Calu3 (cell line): ENCODE data around the gene SYNGR4. TPM values are rescaled to one million over a fixed set of nuclear protein-coding genes. Genes with fewer than 3 reads are reported as not detected.
"Not testable (repeated sequence)": the region's sequence is repeated elsewhere in the genome, so short reads cannot be mapped to it uniquely, and the experiment has no call there.

ENCODE experiments used
- Bru-seq: library from RNA; stranded (reverse); fragments of 400-500 nt; gene quantifications from one replicate; lab custom pipeline; 2021; lab: Mats Ljungman, UMichigan
- BruChase-seq, 2 experiments: library from RNA; stranded (reverse); fragments of 400-500 nt; gene quantifications; one replicate each; lab custom pipeline; 2021; lab: Mats Ljungman, UMichigan
- BruUV-seq: library from RNA; stranded (reverse); fragments of 400-500 nt; replicated peaks from 2 replicates; lab custom pipeline; 2021; lab: Mats Ljungman, UMichigan
- CTCF ChIA-PET: fragments of 300-600 bp; sonication (Branson Sonifier 250); formaldehyde crosslinking; loops from one replicate; lab custom pipeline; 2022; ENCODE audit warnings: antibody characterized with exemption; lab: Charles Lee
- DNase-seq: peaks from one replicate; pipeline ENCODE4 v3.0.0; 2022
- H3K27ac Mint-ChIP-seq: one replicate; pipeline ENCODE4 v1.8.0; 2022; ENCODE audit warnings: mixed read lengths; ENCODE audit not compliant: unreplicated experiment
- H3K27me3 Mint-ChIP-seq: one replicate; pipeline ENCODE4 v1.8.0; 2022; ENCODE audit warnings: mixed read lengths; ENCODE audit not compliant: unreplicated experiment
- H3K36me3 Mint-ChIP-seq: one replicate; pipeline ENCODE4 v1.8.0; 2022; ENCODE audit warnings: mild to moderate bottlenecking, moderate library complexity, mixed read lengths; ENCODE audit not compliant: insufficient read depth, unreplicated experiment
- H3K4me1 Mint-ChIP-seq: one replicate; pipeline ENCODE4 v1.8.0; 2022; ENCODE audit warnings: mild to moderate bottlenecking, low read depth, mixed read lengths; ENCODE audit not compliant: unreplicated experiment
- H3K4me3 Mint-ChIP-seq: one replicate; pipeline ENCODE4 v1.8.0; 2022; ENCODE audit warnings: mild to moderate bottlenecking, low read depth, moderate library complexity, mixed read lengths; ENCODE audit not compliant: unreplicated experiment
- H3K9me3 Mint-ChIP-seq: one replicate; pipeline ENCODE4 v1.8.0; 2022; ENCODE audit warnings: low read depth, mixed read lengths; ENCODE audit not compliant: unreplicated experiment
- CTCF ChIP-seq: fragments of 200-600 bp; IDR thresholded peaks from one replicate; pipeline ENCODE4 v1.8.0; 2022; ENCODE audit warnings: antibody characterized with exemption; ENCODE audit not compliant: unreplicated experiment
- intact Hi-C: fragments of 100-400 bp; cut with micrococcal nuclease; formaldehyde crosslinking; loops from one replicate; pipeline ENCODE4 v1.10.0; 2022; ENCODE audit not compliant: unreplicated experiment
- long read RNA-seq: library from polyadenylated mRNA; stranded (forward); transcript quantifications from one replicate; pipeline ENCODE4 v2.0.0, GENCODE V29; 2022
- total RNA-seq: library from RNA; stranded (reverse); gene quantifications from 2 replicates; pipeline ENCODE4 v1.2.3, GENCODE V29; 2022

SYNGR4 gene
- not detected in 2 replicates for total RNA-seq
- Bru-seq, nascent RNA, result percentile 14 among the genes with signal in this experiment
- BruChase-seq, experiment 1, labeled RNA remaining after a 6-hour chase, result percentile 12 among the genes with signal in this experiment
- percentile 16 among the genes with signal in this experiment for BruChase-seq, experiment 2, labeled RNA remaining after a 2-hour chase
- long read RNA-seq, partial matches to known transcripts, result 0 of 1 reads
- long read RNA-seq, other reads (novel, unspliced or antisense), result 0 of 1 reads

- no peaks in the 10 kb centered on the region for H3K4me1 Mint-ChIP-seq
- BruUV-seq, result no TSS peak
- TF ChIP-seq CTCF, result no peak
- no peaks in the 10 kb centered on the region for H3K9me3 Mint-ChIP-seq
- peak within 1 kb of the TSS; percentile 84 for H3K4me3 Mint-ChIP-seq
- intact Hi-C loops, result no loop called here
- no peaks in the 10 kb centered on the region for H3K27me3 Mint-ChIP-seq
- H3K36me3 Mint-ChIP-seq, result peaks cover 33% of the 10 kb centered on the region
- H3K27ac Mint-ChIP-seq, result peak within 1 kb of the TSS; percentile 97
- peak; percentile 99 for DNase-seq
- CTCF ChIA-PET, result interaction anchor here (0.6 to 2.5 kb wide), 10 partner anchors 10 to 462 kb away, joined by 3 to 28 read pairs (median 8); partner anchors contain the start of genes FAM83E, GRWD1 and KDELR1
Measured at GRCh38 chr19:48363810-48364597, at the start of gene SYNGR4, which contains the start of gene TMEM143. Gene SYNGR4, plus strand, starts transcription at chr19:48364367. Its CDS starts 1,476 bp downstream, at chr19:48365843. Gene TMEM143, minus strand, starts transcription at chr19:48363940. Its CDS starts 20 bp downstream, at chr19:48363920.

DNA sequence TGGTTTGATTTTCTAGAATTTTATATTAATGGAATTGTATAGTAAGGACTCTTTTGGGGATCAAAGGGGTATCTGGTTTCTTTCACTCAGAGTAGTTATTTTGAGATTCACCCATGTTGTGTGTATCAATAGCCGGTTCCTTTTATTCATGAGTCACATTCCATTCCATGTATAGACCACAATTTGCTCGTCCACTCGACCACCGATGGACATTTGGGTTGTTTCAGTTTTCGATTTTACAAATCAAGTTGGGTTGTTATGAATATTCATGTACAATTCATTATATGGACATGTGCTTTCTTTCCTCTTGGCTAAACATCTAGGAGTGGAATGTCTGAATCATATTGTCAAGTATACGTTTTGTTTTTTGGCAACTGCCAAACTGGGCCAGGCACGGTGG, 48.5 kb upstream of the SYNGR4 start:
- no TSS peak for BruUV-seq
- DNase-seq, result no peak
- H3K27me3 Mint-ChIP-seq, result peaks cover 42% of the 10 kb centered on the region
- no peaks in the 10 kb centered on the region for H3K9me3 Mint-ChIP-seq
- intact Hi-C loops, result no loop called here
- H3K4me1 Mint-ChIP-seq, result peaks cover 12% of the 10 kb centered on the region
- CTCF ChIA-PET, result interaction anchor here (0.7 kb wide), 1 partner anchor 344 kb away, joined by 5 read pairs; no protein-coding TSS in a partner anchor
- no peak overlapping the region for H3K4me3 Mint-ChIP-seq
- H3K27ac Mint-ChIP-seq, result no peak overlapping the region
- peaks cover 7% of the 10 kb centered on the region for H3K36me3 Mint-ChIP-seq
- TF ChIP-seq CTCF, result no peak

DNA sequence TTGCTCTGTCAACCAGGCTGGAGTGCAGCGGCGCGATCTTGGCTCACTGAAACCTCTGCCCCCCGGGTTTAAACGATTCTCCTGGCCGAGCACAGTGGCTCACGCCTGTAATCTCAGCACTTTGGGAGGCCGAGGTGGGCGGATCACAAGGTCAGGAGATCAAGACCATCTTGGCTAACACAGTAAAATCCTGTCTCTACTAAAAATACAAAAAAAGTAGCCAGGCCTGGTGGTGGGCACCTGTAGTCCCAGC, 46.5 kb upstream of the SYNGR4 start:
- H3K36me3 Mint-ChIP-seq, result peaks cover 27% of the 10 kb centered on the region
- intact Hi-C loops, result not testable (repeated sequence)

GRCh38 chr19:48318286-48318987, 45.7 kb upstream of the SYNGR4 start:
- no peak for DNase-seq
- BruUV-seq, result no TSS peak
- TF ChIP-seq CTCF, result no peak
- Mint-ChIP-seq H3K36me3 (peaks cover 30% of the 10 kb centered on the region), H3K4me1 (peaks cover 33% of the 10 kb centered on the region), H3K9me3 (no peaks in the 10 kb centered on the region), H3K4me3 (no peak overlapping the region), H3K27ac (no peak overlapping the region), H3K27me3 (peaks cover 25% of the 10 kb centered on the region)
- CTCF ChIA-PET, result interaction anchor here (4.9 kb wide), 1 partner anchor 15 kb away, joined by 159 read pairs; no protein-coding TSS in a partner anchor
- intact Hi-C loops, result no loop called here

More for the DNA sequence above, 46.5 kb upstream of the SYNGR4 start:
- not testable (repeated sequence) for DNase-seq, H3K4me3 Mint-ChIP-seq, H3K27ac Mint-ChIP-seq, BruUV-seq, H3K9me3 Mint-ChIP-seq
- peaks cover 25% of the 10 kb centered on the region for H3K4me1 Mint-ChIP-seq
- CTCF ChIA-PET, result interaction anchor here (4.9 kb wide), 1 partner anchor 16 kb away, joined by 159 read pairs; no protein-coding TSS in a partner anchor
- peaks cover 30% of the 10 kb centered on the region for H3K27me3 Mint-ChIP-seq
